HT-29 (cell line): ENCODE results near the gene SV2C. TPM values are rescaled to one million over a fixed set of nuclear protein-coding genes. Genes with fewer than 3 reads are reported as not detected.
A peak's percentile ranks its signal among the peaks of the same experiment; 100 is the strongest.
"Not testable (repeated sequence)": the region's sequence is repeated elsewhere in the genome, so short reads cannot be mapped to it uniquely, and the experiment has no call there.

ENCODE experiments used
- DNase-seq: peaks from one replicate; pipeline ENCODE4 v3.0.0-alpha.2; 2015; ENCODE audit warnings: low spot score
- total RNA-seq: library from RNA; depleted of rRNA; stranded (reverse); fragments of >200 nt; shearing (Covaris generic); gene quantifications from 2 replicates; pipeline ENCODE4 v1.2.3, GENCODE V29; 2014; rRNA removed

Gene SV2C
- total RNA-seq, result 0.05 TPM in 1 of 2 replicates, not detected in the other

GRCh38 chr5:76082772-76083554 lies at the start of gene SV2C:
Gene SV2C, plus strand, starts transcription at chr5:76083383. Its CDS starts 48,368 bp downstream, at chr5:76131751.
- no peak for DNase-seq

- peak; percentile 34 for DNase-seq
These were observed 45.4 kb upstream of the SV2C start for GRCh38 chr5:76037736-76038151.

- no peak for DNase-seq
These were observed 45.0 kb upstream of the SV2C start for GRCh38 chr5:76038212-76038611.

GRCh38 chr5:76040806-76041205 lies 42.4 kb upstream of the SV2C start:
- DNase-seq, result no peak

- peak; percentile 33 for DNase-seq
These were observed 41.3 kb upstream of the SV2C start for GRCh38 chr5:76041863-76042262.

- no peak for DNase-seq
These were observed 36.4 kb upstream of the SV2C start for GRCh38 chr5:76046741-76047140.

GRCh38 chr5:76050134-76050533 lies 33.0 kb upstream of the SV2C start:
- DNase-seq, result no peak

GRCh38 chr5:76062502-76063041 lies 20.6 kb upstream of the SV2C start:
- no peak for DNase-seq

GRCh38 chr5:76065258-76065657 lies 17.9 kb upstream of the SV2C start:
- DNase-seq, result no peak

GRCh38 chr5:76069061-76069735 lies 14.0 kb upstream of the SV2C start:
- no peak for DNase-seq

- peak; percentile 37 for DNase-seq
These were observed 8.6 kb upstream of the SV2C start for GRCh38 chr5:76074487-76075065.

- DNase-seq, result no peak
These were observed 1.1 kb upstream of the SV2C start for GRCh38 chr5:76081811-76082771.

- no peak for DNase-seq
These were observed 642 bp downstream of the SV2C start for GRCh38 chr5:76083555-76084495.

GRCh38 chr5:76084496-76085242 lies 1.5 kb downstream of the SV2C start:
- DNase-seq, result no peak

GRCh38 chr5:76085243-76085579 lies 2.0 kb downstream of the SV2C start:
- no peak for DNase-seq

- no peak for DNase-seq
These were observed 2.9 kb downstream of the SV2C start for GRCh38 chr5:76086095-76086494.

GRCh38 chr5:76089156-76089555 lies 6.0 kb downstream of the SV2C start:
- DNase-seq, result not testable (repeated sequence)

GRCh38 chr5:76091351-76091750 lies 8.2 kb downstream of the SV2C start:
- DNase-seq, result no peak

GRCh38 chr5:76099286-76099702 lies 16.1 kb downstream of the SV2C start:
- DNase-seq, result no peak
